Jurkat, Clone E6-1 (cell line): Measurements from ENCODE around the gene CYB561A3. TPM values are rescaled to one million over a fixed set of nuclear protein-coding genes. Genes with fewer than 3 reads are reported as not detected.
"Not testable (repeated sequence)": the region's sequence is repeated elsewhere in the genome, so short reads cannot be mapped to it uniquely, and the experiment has no call there.

Experiments used
- DNase-seq: peaks from one replicate; pipeline ENCODE4 v3.0.0-alpha.2; 2011; ENCODE audit warnings: low read depth, low spot score
- H3K4me3 ChIP-seq: 2 replicates; pipeline ENCODE4 v1.5.1; 2011; ENCODE audit warnings: mild to moderate bottlenecking, low read length, control low read depth, moderate library complexity
- polyA plus RNA-seq: library from polyadenylated mRNA; unstranded; fragments of >200 nt; gene quantifications from one replicate; pipeline ENCODE4 v1.2.1, GENCODE V29; 2012; ENCODE audit warnings: missing spikeins; ENCODE audit not compliant: insufficient read length, insufficient read depth

Gene CYB561A3
- polyA plus RNA-seq, result 46.8 TPM

- H3K4me3 ChIP-seq, result peak within 1 kb of the TSS; percentile 84
These were observed at the start of gene CYB561A3, which contains the start of gene TMEM138 for GRCh38 chr11:61361741-61362541. Gene CYB561A3, minus strand, starts transcription at chr11:61361882. Its CDS starts 5,169 bp downstream, at chr11:61356713. Gene TMEM138, plus strand, starts transcription at chr11:61362374. Its CDS starts 2,017 bp downstream, at chr11:61364391.

GRCh38 chr11:61406991-61407728, 45.5 kb upstream of the CYB561A3 start:
- H3K4me3 ChIP-seq, result no peak overlapping the region
- DNase-seq, result no peak

More at GRCh38 chr11:61361741-61362541, at the start of gene CYB561A3, which contains the start of gene TMEM138:
- DNase-seq, result peak; percentile 91

- H3K4me3 ChIP-seq, result no peak overlapping the region
- DNase-seq, result no peak
These were observed 44.4 kb upstream of the CYB561A3 start for GRCh38 chr11:61406067-61406466.

- DNase-seq, result no peak
- H3K4me3 ChIP-seq, result no peak overlapping the region
These were observed 43.0 kb upstream of the CYB561A3 start for GRCh38 chr11:61404641-61405040.

- H3K4me3 ChIP-seq, result no peak overlapping the region
- no peak for DNase-seq
These were observed 42.4 kb upstream of the CYB561A3 start for GRCh38 chr11:61404103-61404502.

GRCh38 chr11:61403658-61404057, 42.0 kb upstream of the CYB561A3 start:
- no peak for DNase-seq
- no peak overlapping the region for H3K4me3 ChIP-seq

GRCh38 chr11:61401573-61401972, 39.9 kb upstream of the CYB561A3 start:
- DNase-seq, result no peak
- no peak overlapping the region for H3K4me3 ChIP-seq

GRCh38 chr11:61401173-61401572, 39.5 kb upstream of the CYB561A3 start:
- no peak for DNase-seq
- no peak overlapping the region for H3K4me3 ChIP-seq

- DNase-seq, result no peak
- no peak overlapping the region for H3K4me3 ChIP-seq
These were observed 31.4 kb upstream of the CYB561A3 start for GRCh38 chr11:61392981-61393595.

GRCh38 chr11:61390161-61390560, 28.5 kb upstream of the CYB561A3 start:
- no peak overlapping the region for H3K4me3 ChIP-seq
- no peak for DNase-seq

- no peak for DNase-seq
These were observed 22.9 kb upstream of the CYB561A3 start for GRCh38 chr11:61384271-61385242.

GRCh38 chr11:61383859-61384258, 22.2 kb upstream of the CYB561A3 start:
- not testable (repeated sequence) for H3K4me3 ChIP-seq, DNase-seq

More at GRCh38 chr11:61384271-61385242, 22.9 kb upstream of the CYB561A3 start:
- H3K4me3 ChIP-seq, result no peak overlapping the region

- no peak overlapping the region for H3K4me3 ChIP-seq
- DNase-seq, result no peak
These were observed 19.2 kb upstream of the CYB561A3 start for GRCh38 chr11:61380884-61381283.

- DNase-seq, result no peak
- no peak overlapping the region for H3K4me3 ChIP-seq
These were observed 17.1 kb upstream of the CYB561A3 start for GRCh38 chr11:61378713-61379313.

GRCh38 chr11:61377461-61378160, 15.9 kb upstream of the CYB561A3 start:
- no peak overlapping the region for H3K4me3 ChIP-seq
- no peak for DNase-seq

GRCh38 chr11:61375761-61376108, 14.1 kb upstream of the CYB561A3 start:
- no peak overlapping the region for H3K4me3 ChIP-seq
- DNase-seq, result no peak

- DNase-seq, result no peak
- H3K4me3 ChIP-seq, result no peak overlapping the region
These were observed 11.2 kb upstream of the CYB561A3 start for GRCh38 chr11:61372659-61373420.
